SIG-M5 (cell line): Measurements from ENCODE around the gene SSUH2.
"Not testable (repeated sequence)": the region's sequence is repeated elsewhere in the genome, so short reads cannot be mapped to it uniquely, and the experiment has no call there.

Experiments
- DNase-seq: peaks from one replicate; lab custom pipeline; 2025; lab: John Stamatoyannopoulos, UW

SSUH2 gene

GRCh38 chr3:8644748-8645390 lies at the start of gene SSUH2:
SSUH2 (minus strand) TSS chr3:8644798; CDS start chr3:8644758, 40 bp downstream.
- DNase-seq: no peak

- DNase-seq: not testable (repeated sequence)
Observed at GRCh38 chr3:8691295-8691694, 46.7 kb upstream of the SSUH2 start.

- not testable (repeated sequence) for DNase-seq
Observed at GRCh38 chr3:8684992-8685391, 40.4 kb upstream of the SSUH2 start.

GRCh38 chr3:8682850-8683574 lies 38.4 kb upstream of the SSUH2 start:
- not testable (repeated sequence) for DNase-seq

- DNase-seq: not testable (repeated sequence)
Observed at GRCh38 chr3:8681881-8682538, 37.4 kb upstream of the SSUH2 start.

- no peak for DNase-seq
Observed at GRCh38 chr3:8681349-8681748, 36.8 kb upstream of the SSUH2 start.

- DNase-seq: not testable (repeated sequence)
Observed at GRCh38 chr3:8679817-8680553, 35.4 kb upstream of the SSUH2 start.

- DNase-seq: no peak
Observed at GRCh38 chr3:8678751-8679150, 34.2 kb upstream of the SSUH2 start.

GRCh38 chr3:8677258-8677657 lies 32.7 kb upstream of the SSUH2 start:
- not testable (repeated sequence) for DNase-seq

GRCh38 chr3:8675591-8675990 lies 31.0 kb upstream of the SSUH2 start:
- DNase-seq: not testable (repeated sequence)

- no peak for DNase-seq
Observed at GRCh38 chr3:8673083-8673737, 28.6 kb upstream of the SSUH2 start.

GRCh38 chr3:8669019-8669418 lies 24.4 kb upstream of the SSUH2 start:
- no peak for DNase-seq

- DNase-seq: no peak
Observed at GRCh38 chr3:8668216-8668615, 23.6 kb upstream of the SSUH2 start.

- no peak for DNase-seq
Observed at GRCh38 chr3:8667463-8668091, 23.0 kb upstream of the SSUH2 start.

GRCh38 chr3:8665407-8665896 lies 20.9 kb upstream of the SSUH2 start:
- no peak for DNase-seq

- no peak for DNase-seq
Observed at GRCh38 chr3:8663177-8664061, 18.8 kb upstream of the SSUH2 start.

GRCh38 chr3:8662594-8662993 lies 18.0 kb upstream of the SSUH2 start:
- DNase-seq: no peak

GRCh38 chr3:8660175-8661118 lies 15.8 kb upstream of the SSUH2 start:
- DNase-seq: no peak

- no peak for DNase-seq
Observed at GRCh38 chr3:8659242-8659641, 14.6 kb upstream of the SSUH2 start.
